HG03460 (cell line): Measurements from ENCODE around the gene IYD.
"Not testable (repeated sequence)": the region's sequence is repeated elsewhere in the genome, so short reads cannot be mapped to it uniquely, and the experiment has no call there.

Source experiments
- ATAC-seq: cut with Tn5 transposase; IDR thresholded peaks from one replicate; pipeline ENCODE4 v1.9.1; 2021; ENCODE audit not compliant: unreplicated experiment

The IYD gene

GRCh38 chr6:150427037-150427602, 58.3 kb downstream of the IYD start:
- ATAC-seq = no peak

DNA sequence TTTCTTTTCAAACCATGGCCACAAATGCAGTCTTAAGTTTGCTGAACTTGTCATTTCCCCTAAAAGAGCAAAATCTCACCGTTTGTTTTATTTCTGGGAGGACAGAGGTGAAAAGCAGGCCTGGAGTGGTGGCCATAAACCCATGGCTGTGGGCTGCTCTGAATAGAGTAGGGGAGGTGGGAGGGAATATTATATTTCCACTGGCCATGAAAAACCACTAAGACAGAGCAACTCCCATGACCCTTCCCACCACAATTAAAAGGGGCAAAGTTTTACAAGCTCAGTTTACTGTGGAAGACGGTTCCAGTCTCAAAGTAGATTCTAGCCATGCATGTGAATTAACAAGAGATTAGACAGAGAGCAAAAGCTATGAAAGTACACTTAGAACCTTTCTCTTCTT, 59.0 kb downstream of the IYD start:
- ATAC-seq = no peak

GRCh38 chr6:150430815-150431214, 62.0 kb downstream of the IYD start:
- no peak for ATAC-seq

DNA sequence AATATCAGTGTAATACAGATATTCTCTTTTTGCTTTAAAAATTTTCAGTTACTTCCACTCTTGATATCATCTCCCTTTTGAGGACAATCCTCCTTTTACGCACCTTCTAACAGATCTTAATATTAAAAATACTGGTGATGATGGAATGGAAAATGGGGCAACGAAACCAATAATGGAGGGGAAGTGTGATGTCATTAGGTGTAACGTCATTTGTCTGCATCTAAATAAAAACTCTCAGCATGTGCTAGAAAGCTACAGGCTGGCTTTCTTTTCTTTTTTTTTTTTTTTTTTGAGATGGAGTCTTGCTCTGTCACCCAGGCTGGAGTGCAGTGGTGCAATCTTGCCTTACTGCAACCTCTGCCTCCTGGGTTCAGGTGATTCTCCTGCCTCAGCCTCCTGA, 66.5 kb downstream of the IYD start:
- ATAC-seq = no peak

- no peak for ATAC-seq
Observed at GRCh38 chr6:150435832-150436231, 67.0 kb downstream of the IYD start.

DNA sequence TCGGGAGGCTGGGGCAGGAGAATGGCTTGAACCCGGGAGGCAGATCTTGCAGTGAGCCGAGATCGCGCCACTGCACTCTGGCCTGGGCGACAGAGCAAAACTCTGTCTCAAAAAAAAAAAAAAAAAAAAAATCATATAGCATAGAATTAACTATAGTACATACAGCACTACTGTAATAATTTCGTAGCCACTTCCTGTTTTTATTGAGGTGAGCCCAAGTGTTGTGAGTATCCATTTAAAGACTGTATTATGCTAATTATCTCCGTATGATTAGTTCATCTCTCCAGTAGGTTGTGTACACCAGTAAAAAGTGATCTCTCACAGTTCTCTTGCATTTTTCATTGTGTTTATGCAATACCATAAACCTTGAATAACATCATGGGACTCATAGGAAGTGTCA, 70.6 kb downstream of the IYD start:
- no peak for ATAC-seq

DNA sequence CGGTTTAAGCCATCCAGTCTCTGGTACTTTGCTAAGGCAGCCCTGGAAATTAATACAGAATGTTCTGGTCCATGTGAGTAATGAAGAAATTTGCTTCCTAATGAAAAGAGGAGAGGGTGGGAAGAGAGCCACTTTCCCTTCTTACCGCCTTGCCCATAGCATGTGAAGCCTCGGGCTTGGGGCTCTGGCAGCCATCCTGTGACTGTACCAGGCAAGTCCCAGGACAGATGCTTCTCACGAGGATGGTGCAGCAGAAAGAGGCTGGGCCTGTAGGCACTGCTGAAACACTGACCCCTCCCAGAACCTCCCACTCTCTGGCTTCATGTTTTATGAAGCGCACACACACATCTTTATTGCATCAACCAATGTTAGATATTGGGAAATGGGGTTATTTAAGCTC, 74.8 kb downstream of the IYD start:
- no peak for ATAC-seq

- ATAC-seq = no peak
Observed at GRCh38 chr6:150444308-150444707, 75.5 kb downstream of the IYD start.

DNA sequence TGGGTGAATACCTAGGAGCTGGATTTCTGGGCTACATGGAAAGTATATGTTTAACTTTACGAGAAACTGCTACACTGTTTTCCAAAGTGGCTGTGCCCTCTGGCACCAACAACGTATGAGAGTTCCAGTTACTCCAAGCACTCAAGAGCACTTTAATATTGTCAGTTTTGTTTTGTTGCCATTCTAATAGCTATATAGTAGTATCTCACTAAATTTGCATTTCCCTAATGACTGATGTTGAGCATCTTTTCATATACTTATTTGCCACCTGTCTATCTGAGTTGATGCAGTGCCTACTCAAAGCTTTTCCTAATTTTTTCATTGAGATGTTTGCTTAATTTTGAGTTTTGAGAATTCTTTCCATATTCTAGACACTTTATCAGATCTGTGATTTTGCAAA, 76.7 kb downstream of the IYD start:
- ATAC-seq = no peak

- no peak for ATAC-seq
Observed at GRCh38 chr6:150448221-150448620, 79.4 kb downstream of the IYD start.

DNA sequence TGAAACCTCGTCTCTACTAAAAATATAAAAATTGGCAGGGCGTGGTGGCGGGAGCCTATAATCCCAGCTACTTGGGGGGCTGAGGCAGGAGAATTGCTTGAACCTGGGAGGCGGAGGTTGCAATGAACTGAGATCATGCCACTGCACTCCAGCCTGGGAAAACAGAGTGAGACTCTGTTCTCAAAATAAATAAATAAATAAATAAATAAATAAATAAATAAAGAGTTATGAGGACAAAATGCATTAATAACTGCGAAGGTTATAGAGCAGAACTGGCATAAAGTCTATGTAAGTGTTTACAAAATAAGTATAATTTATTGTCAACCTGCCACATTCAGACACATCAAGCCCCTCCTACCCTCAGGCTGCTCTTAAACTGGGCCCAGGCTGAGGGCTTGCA, 80.2 kb downstream of the IYD start:
- not testable (repeated sequence) for ATAC-seq

- ATAC-seq = no peak
Observed at GRCh38 chr6:150450918-150451317, 82.1 kb downstream of the IYD start.

GRCh38 chr6:150451807-150452427, 83.1 kb downstream of the IYD start:
- no peak for ATAC-seq

DNA sequence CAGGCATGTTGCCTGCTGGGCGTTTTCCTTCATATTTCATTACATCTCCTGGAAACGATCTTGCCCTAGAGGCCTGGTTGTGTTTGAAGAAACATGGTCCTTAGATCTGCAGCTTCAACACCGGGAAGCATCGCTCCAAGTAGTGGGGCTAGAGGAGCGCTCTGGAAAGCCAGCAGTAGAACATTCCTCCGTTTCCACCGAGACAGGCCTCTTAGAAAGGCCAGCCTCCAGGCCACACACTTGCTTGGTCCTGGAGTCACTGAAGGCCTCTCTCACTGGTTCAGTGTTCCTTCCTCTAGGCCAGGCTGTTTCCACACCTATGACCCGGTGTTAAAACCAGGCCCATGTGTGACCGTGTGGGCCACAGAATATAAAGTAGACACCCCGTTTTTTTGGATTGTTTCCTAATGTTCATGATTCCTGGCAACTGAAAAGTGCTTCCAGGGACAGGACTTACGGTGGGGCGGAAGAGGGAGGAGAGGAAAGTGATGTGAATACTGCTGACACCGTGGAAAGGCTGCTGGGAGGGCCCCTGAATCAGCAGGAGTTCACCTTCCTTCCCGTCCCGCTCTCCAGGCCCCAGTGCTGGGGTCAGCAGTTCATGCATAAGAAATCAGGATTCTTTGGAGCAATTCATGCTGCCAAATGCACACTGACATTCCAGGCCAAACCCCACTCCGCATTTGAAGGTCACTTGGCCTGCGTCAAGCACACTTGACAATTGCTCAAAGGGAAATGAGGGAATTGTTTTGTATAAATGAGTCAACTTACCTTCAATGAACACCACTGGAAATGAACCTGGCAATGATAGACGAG, 83.8 kb downstream of the IYD start:
- ATAC-seq = no peak

DNA sequence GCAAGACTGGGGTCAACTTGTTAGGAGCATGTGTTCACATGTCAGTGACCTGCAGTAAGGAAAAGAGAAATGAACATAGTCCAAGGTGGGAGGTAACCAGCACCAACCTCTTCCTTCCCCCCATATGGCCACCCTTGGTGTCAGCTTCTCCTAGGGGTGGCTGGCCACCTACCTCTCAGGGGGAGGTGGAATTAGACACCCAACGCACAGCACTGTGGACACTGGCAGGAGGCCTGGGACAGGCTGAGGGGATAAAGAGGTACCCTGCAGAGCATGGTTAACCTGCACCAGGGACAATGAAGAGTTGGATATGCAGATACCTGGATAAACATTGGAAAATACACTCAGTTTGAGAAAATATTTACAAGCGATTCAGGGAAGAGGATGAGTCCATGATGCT, 84.5 kb downstream of the IYD start:
- ATAC-seq = no peak
